ENCODE data around the gene METTL25. TPM values are rescaled to one million over a fixed set of nuclear protein-coding genes. Genes with fewer than 3 reads are reported as not detected.

METTL25 gene
- polyA plus RNA-seq, 4 donors: 14.0 to 18.6 (median 16.6) TPM

- no peak for DNase-seq (ENCODE audit: low read depth in 4 of 4, low spot score in 2 of 4)
Observed at GRCh38 chr12:82461836-82462235, 103.5 kb downstream of the METTL25 start.

DNA sequence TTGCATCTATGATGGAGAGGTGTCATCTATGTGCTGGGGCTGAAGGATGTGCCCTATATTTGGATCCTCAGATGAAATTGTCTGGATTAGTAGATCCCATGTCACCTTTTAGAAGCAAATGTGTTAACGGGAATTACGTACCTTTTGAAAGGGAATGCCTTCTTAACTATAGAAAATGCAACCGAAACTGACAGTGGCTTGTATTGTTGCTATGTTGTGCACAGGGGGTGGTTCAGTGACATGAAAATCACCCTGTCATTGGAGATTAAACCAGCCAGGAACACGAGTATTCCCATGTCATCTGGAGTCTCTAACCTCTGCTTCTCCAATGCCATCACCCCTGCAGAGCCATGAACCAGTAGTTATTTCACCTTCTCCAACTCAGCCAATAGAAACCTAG, 110.2 kb downstream of the METTL25 start:
- no peak for DNase-seq (ENCODE audit: low read depth in 4 of 4, low spot score in 2 of 4)

GRCh38 chr12:82470906-82471512, 112.7 kb downstream of the METTL25 start:
- no peak for DNase-seq (ENCODE audit: low read depth in 4 of 4, low spot score in 2 of 4)

DNA sequence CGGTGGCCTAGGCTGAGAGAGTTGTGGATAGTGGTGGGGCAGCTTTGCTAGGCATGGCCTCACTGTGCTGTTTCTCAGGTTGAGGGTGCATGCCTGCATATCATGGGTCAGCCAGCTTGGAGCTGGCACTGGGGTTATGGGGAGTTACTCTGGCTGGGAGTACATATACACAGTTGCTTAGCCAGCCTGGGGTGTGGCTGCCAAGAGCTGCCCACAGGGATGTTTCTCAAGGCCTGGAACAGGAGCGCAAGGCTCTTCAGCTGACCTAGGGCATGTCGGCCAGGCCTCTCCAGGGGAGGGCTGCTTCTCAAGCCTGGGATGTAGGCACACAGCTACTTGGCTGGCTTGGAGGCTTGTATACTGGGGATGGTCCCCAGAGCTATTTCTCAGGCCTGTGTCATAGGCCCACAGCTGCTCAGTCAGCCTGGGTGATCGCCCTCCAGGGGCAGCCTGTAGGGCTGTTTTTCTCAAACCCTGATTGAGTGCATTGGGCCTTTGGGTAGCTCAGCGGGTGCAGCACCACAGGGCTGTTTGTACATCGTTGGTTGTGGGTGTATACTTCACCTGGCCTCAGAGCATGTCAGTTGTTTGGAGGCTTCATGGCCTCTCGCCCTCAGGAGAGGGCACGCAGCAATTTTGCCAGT, 114.9 kb downstream of the METTL25 start:
- no peak for DNase-seq (ENCODE audit: low read depth in 4 of 4, low spot score in 2 of 4)

- no peak for DNase-seq (ENCODE audit: low read depth in 4 of 4, low spot score in 2 of 4)
Observed at GRCh38 chr12:82474181-82474797, 116.0 kb downstream of the METTL25 start.

GRCh38 chr12:82474798-82475184, 116.5 kb downstream of the METTL25 start:
- no peak for DNase-seq (ENCODE audit: low read depth in 4 of 4, low spot score in 2 of 4)

DNA sequence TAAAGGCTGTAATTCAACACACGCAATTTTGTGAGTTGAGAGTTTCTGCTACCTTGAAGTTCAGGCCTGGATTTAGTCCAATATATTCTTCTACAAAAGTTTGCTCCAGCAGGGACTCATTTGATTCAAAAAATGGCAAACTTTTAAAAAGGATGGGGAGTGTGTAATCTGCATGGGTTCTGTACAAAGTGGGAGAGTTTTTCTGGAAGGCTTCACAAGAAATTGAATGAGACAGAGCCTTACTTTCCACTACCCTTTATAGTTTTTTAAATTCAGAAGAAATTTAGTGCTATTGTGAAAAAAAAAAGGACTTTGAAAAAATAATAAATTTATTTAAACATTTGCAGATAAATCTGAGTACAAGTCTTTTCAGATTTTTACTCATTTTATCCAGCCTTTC, 116.9 kb downstream of the METTL25 start:
- no peak for DNase-seq (ENCODE audit: low read depth in 4 of 4, low spot score in 2 of 4)

DNA sequence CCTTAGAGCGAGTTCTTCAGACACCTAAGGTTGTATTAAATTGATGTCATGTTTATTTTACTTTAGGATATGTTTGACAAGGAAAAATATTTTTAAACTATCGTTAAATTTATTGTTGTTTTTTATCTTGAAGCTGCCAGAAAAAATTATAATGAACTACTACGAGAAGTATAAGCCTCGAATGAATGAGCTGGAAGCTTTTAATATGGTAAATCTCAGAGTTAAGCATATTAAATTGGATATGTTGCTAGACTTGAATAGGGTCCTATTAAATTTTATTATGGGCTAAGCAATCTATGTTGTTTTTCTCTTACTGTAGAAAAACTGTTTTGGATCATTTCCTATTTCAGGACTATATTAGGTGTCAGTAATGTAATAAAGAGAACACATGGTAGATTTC, 118.2 kb downstream of the METTL25 start:
- no peak for DNase-seq (ENCODE audit: low read depth in 4 of 4, low spot score in 2 of 4)

DNA sequence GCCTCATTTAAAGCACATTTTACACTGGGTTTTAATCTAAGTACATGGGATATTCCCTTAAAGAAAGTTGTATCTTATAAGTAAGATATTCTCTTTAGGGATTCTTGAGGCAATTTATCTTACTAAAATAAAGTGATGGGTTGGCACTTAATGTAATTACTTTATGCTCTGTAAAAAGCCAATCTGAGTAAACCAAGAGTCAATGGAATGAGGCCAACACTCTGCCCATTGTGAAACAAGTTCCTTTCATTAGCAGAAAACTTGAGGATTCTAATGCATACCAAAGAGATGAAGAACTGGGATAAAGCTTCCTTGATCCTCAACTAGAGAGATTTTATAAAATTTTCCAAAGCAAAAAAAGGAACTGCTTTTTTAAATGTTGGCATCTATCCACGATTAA, 121.2 kb downstream of the METTL25 start:
- no peak for DNase-seq (ENCODE audit: low read depth in 4 of 4, low spot score in 2 of 4)

- DNase-seq (ENCODE audit: low read depth in 4 of 4, low spot score in 2 of 4): no peak
Observed at GRCh38 chr12:82480606-82481005, 122.3 kb downstream of the METTL25 start.

DNA sequence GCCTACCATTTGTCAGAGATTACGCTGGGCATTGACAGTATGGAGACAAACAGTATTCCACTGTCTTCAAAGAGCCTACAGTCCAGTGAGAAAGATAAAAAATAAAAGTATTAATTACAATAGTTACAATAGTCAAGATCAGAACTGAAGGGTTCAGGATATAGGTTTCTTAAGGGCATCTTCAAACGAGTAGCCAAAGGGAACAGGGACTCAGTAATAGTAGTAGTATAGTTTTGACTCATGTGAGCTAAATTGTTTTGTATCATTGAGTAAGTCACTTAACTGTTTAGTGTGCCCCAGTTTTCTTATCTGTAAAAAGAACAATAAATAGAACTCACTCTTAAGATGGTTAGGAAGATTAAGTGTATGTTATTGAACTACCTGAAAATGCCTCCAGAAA, 123.6 kb downstream of the METTL25 start:
- no peak for DNase-seq (ENCODE audit: low read depth in 4 of 4, low spot score in 2 of 4)

- no peak for DNase-seq (ENCODE audit: low read depth in 4 of 4, low spot score in 2 of 4)
Observed at GRCh38 chr12:82486524-82487235, 128.4 kb downstream of the METTL25 start.

DNA sequence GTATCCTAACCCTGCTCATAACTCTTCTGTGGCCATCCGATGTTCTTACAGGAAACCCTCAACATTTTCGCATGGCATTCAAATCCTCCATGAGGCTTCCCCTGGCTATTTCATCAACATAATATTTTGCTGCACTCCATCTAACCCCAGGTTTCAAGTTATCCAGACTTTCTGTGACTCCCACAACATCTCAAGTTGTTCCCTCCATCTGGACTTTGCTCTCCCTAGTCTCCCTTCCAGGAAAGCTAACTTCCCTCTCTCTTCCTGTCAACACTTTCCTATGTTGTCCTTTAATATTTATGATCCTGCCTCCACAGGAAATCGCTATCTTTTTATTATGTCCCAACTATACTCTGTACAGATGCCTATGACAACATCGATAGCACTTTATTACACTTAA, 146.1 kb downstream of the METTL25 start:
- no peak for DNase-seq (ENCODE audit: low read depth in 4 of 4, low spot score in 2 of 4)

- no peak for DNase-seq (ENCODE audit: low read depth in 4 of 4, low spot score in 2 of 4)
Observed at GRCh38 chr12:82505150-82505549, 146.8 kb downstream of the METTL25 start.

DNA sequence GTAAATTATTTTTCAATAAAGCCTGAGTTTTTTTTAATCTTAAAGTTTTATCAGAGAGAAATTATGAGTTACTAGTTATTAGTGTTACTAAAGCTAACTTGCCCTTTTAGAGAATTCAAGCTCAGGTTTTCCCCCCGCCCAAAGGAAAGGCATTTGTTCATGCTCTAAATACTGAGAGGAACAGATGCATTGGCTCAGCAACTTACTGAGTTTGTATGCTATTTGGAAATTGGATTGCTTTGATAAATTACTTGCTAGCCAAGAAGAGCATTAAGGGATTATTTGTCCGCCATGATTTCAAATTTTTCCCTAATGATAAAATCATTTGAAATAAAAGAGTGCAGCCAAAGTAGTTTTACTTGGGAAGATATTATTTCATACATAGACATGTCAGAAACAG, 149.4 kb downstream of the METTL25 start:
- DNase-seq (ENCODE audit: low read depth in 4 of 4, low spot score in 2 of 4): no peak

DNA sequence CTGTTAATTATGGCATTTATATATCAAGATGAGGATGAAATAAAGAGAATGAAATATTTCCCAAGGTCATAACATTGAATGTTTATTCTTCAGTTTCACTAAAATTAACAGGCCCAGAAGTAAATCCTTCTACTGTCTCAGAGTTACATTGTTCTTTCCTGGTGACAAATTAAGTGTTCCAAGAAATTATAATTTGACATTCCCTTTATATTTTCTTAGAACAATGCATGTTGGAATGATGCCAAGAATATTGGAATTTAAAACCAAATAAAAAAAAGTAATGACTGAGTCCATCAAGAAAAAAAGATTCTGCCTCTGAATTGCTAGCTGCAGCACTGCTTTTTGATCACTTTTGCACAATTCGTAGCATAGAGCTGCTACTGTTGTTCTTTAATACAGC, 152.1 kb downstream of the METTL25 start:
- no peak for DNase-seq (ENCODE audit: low read depth in 4 of 4, low spot score in 2 of 4)

DNA sequence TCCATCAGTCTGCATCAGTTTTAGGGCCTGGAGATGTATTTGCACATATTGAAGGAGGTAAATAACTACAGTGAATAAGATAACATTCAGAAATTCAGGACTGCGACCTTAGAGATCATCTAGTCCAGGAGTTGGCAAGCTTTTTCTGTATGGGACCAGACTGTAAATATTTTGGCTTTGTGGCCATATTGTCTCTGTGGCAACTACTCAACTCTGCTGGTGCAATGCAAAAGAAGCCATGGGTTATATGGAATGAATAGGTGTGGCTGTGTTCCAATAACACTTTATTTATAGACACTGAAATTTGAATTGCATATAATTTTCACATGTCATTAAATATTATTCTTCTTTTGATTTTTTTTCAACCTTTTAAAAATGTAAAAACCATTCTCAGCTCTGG, 156.6 kb downstream of the METTL25 start:
- no peak for DNase-seq (ENCODE audit: low read depth in 4 of 4, low spot score in 2 of 4)

GRCh38 chr12:82515652-82516051, 157.3 kb downstream of the METTL25 start:
- no peak for DNase-seq (ENCODE audit: low read depth in 4 of 4, low spot score in 2 of 4)

DNA sequence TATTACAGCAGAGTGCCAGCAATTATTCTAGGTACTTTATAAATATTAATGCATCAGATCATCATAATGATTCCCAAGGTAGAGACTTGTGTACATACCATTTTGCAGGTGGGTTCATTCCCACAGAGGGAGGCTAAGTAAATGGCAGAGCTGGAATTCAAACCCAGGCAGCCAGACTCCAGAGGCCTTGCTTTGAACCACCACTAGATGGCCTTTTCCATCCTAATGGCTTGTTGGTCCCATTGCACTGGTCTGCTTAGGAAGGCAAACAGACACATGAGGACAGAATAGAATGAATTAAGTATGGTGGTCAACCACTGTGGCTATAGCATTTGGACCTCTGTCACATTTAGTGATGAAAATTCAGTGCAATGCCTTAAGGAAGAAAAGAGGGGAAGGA, 158.7 kb downstream of the METTL25 start:
- DNase-seq (ENCODE audit: low read depth in 4 of 4, low spot score in 2 of 4): no peak

GRCh38 chr12:82517808-82518207, 159.5 kb downstream of the METTL25 start:
- DNase-seq (ENCODE audit: low read depth in 4 of 4, low spot score in 2 of 4): no peak

GRCh38 chr12:82519510-82519909, 161.2 kb downstream of the METTL25 start:
- DNase-seq (ENCODE audit: low read depth in 4 of 4, low spot score in 2 of 4): no peak

- DNase-seq (ENCODE audit: low read depth in 4 of 4, low spot score in 2 of 4): no peak
Observed at GRCh38 chr12:82522285-82522684, 164.0 kb downstream of the METTL25 start.
